HepG2 (cell line): ENCODE data around the gene ADAMTS16. TPM values are rescaled to one million over a fixed set of nuclear protein-coding genes. Genes with fewer than 3 reads are reported as not detected.

Source experiments
- BRF2 ChIP-seq: sonication (generic); formaldehyde crosslinking; IDR thresholded peaks from 2 replicates; pipeline ENCODE4 v1.8.1; 2022; ENCODE audit warnings: mild to moderate bottlenecking, missing genetic modification reagents
- FOSL1 ChIP-seq: sonication (generic); formaldehyde crosslinking; IDR thresholded peaks from 2 replicates; pipeline ENCODE4 v1.9.0; 2021; ENCODE audit warnings: missing genetic modification reagents, borderline replicate concordance
- GTF3A ChIP-seq: sonication (generic); formaldehyde crosslinking; conservative IDR thresholded peaks from 2 replicates; pipeline ENCODE4 v1.4.0; 2020; ENCODE audit warnings: mild to moderate bottlenecking, missing genetic modification reagents
- HDAC2 ChIP-seq: sonication (generic); formaldehyde crosslinking; IDR thresholded peaks from 2 replicates; pipeline ENCODE4 v1.4.0; 2020; ENCODE audit warnings: missing genetic modification reagents
- HOXD1 ChIP-seq: sonication (generic); formaldehyde crosslinking; IDR thresholded peaks from 2 replicates; pipeline ENCODE4 v1.5.0; 2020; ENCODE audit warnings: missing genetic modification reagents
- JUND ChIP-seq: sonication (generic); formaldehyde crosslinking; IDR thresholded peaks from 2 replicates; pipeline ENCODE4 v1.8.0; 2022; ENCODE audit warnings: mild to moderate bottlenecking, missing genetic modification reagents
- KIAA2018 ChIP-seq: sonication (generic); formaldehyde crosslinking; IDR thresholded peaks from 2 replicates; pipeline ENCODE4 v1.5.0; 2020; ENCODE audit warnings: mild to moderate bottlenecking, missing genetic modification reagents, borderline replicate concordance
- MAFF ChIP-seq: IDR thresholded peaks from 2 replicates; pipeline ENCODE4 v1.6.1; 2011; ENCODE audit warnings: low read depth, low read length, improper control_type of control experiment
- MATR3 ChIP-seq: sonication (generic); formaldehyde crosslinking; IDR thresholded peaks from 2 replicates; pipeline ENCODE4 v1.4.0; 2020; ENCODE audit warnings: missing genetic modification reagents
- MBD4 ChIP-seq: IDR thresholded peaks from 2 replicates; pipeline ENCODE4 v1.6.1; 2012; ENCODE audit warnings: low read length, inconsistent platforms, borderline replicate concordance
- PAF1 ChIP-seq: IDR thresholded peaks from 2 replicates; pipeline ENCODE4 v1.6.1; 2016; ENCODE audit warnings: missing genetic modification reagents, missing compliant biosample characterization
- POLR2AphosphoS2 ChIP-seq: IDR thresholded peaks from 2 replicates; pipeline ENCODE4 v1.6.1; 2011; ENCODE audit warnings: low read depth, low read length, improper control_type of control experiment
- REXO4 ChIP-seq: sonication (generic); formaldehyde crosslinking; IDR thresholded peaks from 2 replicates; pipeline ENCODE4 v1.8.0; 2022; ENCODE audit warnings: missing genetic modification reagents, mild to moderate bottlenecking, borderline replicate concordance
- SCMH1 ChIP-seq: sonication (generic); formaldehyde crosslinking; IDR thresholded peaks from 2 replicates; pipeline ENCODE4 v1.9.0; 2021; ENCODE audit warnings: missing genetic modification reagents, mild to moderate bottlenecking, borderline replicate concordance
- SOX5 ChIP-seq: IDR thresholded peaks from 2 replicates; pipeline ENCODE4 v1.6.1; 2016; ENCODE audit warnings: borderline replicate concordance
- SP4 ChIP-seq: sonication (generic); formaldehyde crosslinking; IDR thresholded peaks from 2 replicates; pipeline ENCODE4 v1.8.1; 2023; ENCODE audit warnings: mild to moderate bottlenecking, missing genetic modification reagents
- SP5 ChIP-seq: IDR thresholded peaks from 2 replicates; pipeline ENCODE4 v1.6.1; 2016; ENCODE audit warnings: low read depth, borderline replicate concordance
- ZNF44 ChIP-seq: sonication (generic); formaldehyde crosslinking; IDR thresholded peaks from 2 replicates; pipeline ENCODE4 v1.5.1; 2020; ENCODE audit warnings: mild to moderate bottlenecking, missing genetic modification reagents
- ZNF501 ChIP-seq: sonication (generic); formaldehyde crosslinking; IDR thresholded peaks from 2 replicates; pipeline ENCODE4 v1.5.1; 2020; ENCODE audit warnings: mild to moderate bottlenecking, moderate library complexity, missing genetic modification reagents
- ZNF598 ChIP-seq: sonication (generic); formaldehyde crosslinking; IDR thresholded peaks from 2 replicates; pipeline ENCODE4 v1.5.1; 2020; ENCODE audit warnings: mild to moderate bottlenecking, missing genetic modification reagents, borderline replicate concordance
- ZNF768 ChIP-seq: sonication (generic); formaldehyde crosslinking; IDR thresholded peaks from 2 replicates; pipeline ENCODE4 v1.4.0; 2020; ENCODE audit warnings: missing genetic modification reagents
- ZNF775 ChIP-seq: sonication (generic); formaldehyde crosslinking; IDR thresholded peaks from 2 replicates; pipeline ENCODE4 v1.4.0; 2020; ENCODE audit warnings: missing genetic modification reagents, mild to moderate bottlenecking, moderate library complexity, borderline replicate concordance
- ZSCAN20 ChIP-seq: sonication (generic); formaldehyde crosslinking; IDR thresholded peaks from 2 replicates; pipeline ENCODE4 v1.4.0; 2020; ENCODE audit warnings: missing genetic modification reagents, mild to moderate bottlenecking, borderline replicate concordance
- polyA plus RNA-seq, 8 experiments: library from polyadenylated mRNA; depleted of rRNA in 3 of 8; stranded (reverse) in 7 of 8; unstranded in 1 of 8; fragments of >200 nt; fragmentation: Illumina TruSeq in 4 of 8; extraction: Trizol in 4 of 8; gene quantifications; 2 replicates each; pipeline versions ENCODE4 v1.2.1 to v1.2.3, GENCODE V29; 2011 to 2016; ENCODE audit warnings: low read depth in 4 of 8, missing spikeins in 1 of 8, mixed read lengths in 1 of 8; ENCODE audit not compliant: insufficient read depth in 1 of 8
- total RNA-seq, 5 experiments: library from RNA; depleted of rRNA; stranded (reverse); fragments of >200 nt; fragmentation: Illumina TruSeq; extraction: Trizol; gene quantifications; 2 replicates each; pipeline ENCODE4 v1.2.3, GENCODE V29; 2016; ENCODE audit warnings: low read depth in 1 of 5

The ADAMTS16 gene
- total and polyA plus RNA-seq, 2 of the 13 experiments (the other 11 are each of a cell fraction or from before 2014, with no cell fraction given), result 0.02 to 0.03 TPM

- TF ChIP-seq ZNF768 (CRISPR knock-in tag), result no peak
- no peak for TF ChIP-seq PAF1 (CRISPR knock-in tag)
- TF ChIP-seq MBD4, result no peak
- TF ChIP-seq BRF2, result no peak
- no peak for TF ChIP-seq HOXD1 (CRISPR knock-in tag)
- no peak for TF ChIP-seq ZNF598 (CRISPR knock-in tag)
- no peak for TF ChIP-seq MATR3 (CRISPR knock-in tag)
- peak; percentile 49; the same call in 1 of the 2 replicates for TF ChIP-seq HDAC2 (CRISPR knock-in tag)
- no peak for TF ChIP-seq FOSL1 (CRISPR knock-in tag)
- TF ChIP-seq SP5 (CRISPR knock-in tag), result no peak
- TF ChIP-seq SOX5 (CRISPR knock-in tag), result peak; percentile 44; the same call in 1 of the 2 replicates
- no peak for TF ChIP-seq MAFF
- TF ChIP-seq JUND (CRISPR knock-in tag), result no peak
- no peak for TF ChIP-seq GTF3A (CRISPR knock-in tag)
- no peak for TF ChIP-seq KIAA2018 (CRISPR knock-in tag)
- no peak for TF ChIP-seq SCMH1 (CRISPR knock-in tag)
- TF ChIP-seq ZNF775 (CRISPR knock-in tag), result no peak
- TF ChIP-seq SP4 (CRISPR knock-in tag), result no peak
- TF ChIP-seq REXO4, result no peak
- TF ChIP-seq ZNF501, result no peak
- no peak for TF ChIP-seq ZSCAN20
- no peak for TF ChIP-seq POLR2AphosphoS2
- no peak for TF ChIP-seq ZNF44 (CRISPR knock-in tag)
Observed at GRCh38 chr5:5313101-5313635, 173.0 kb downstream of the ADAMTS16 start (continued).
